Fibroblast of pulmonary artery (primary cell): ENCODE data around the gene ESPN.
A peak's percentile ranks its signal among the peaks of the same experiment; 100 is the strongest.
"Not testable (repeated sequence)": the region's sequence is repeated elsewhere in the genome, so short reads cannot be mapped to it uniquely, and the experiment has no call there.

Experiments used
- DNase-seq: peaks from one replicate; pipeline ENCODE4 v3.0.0-alpha.2; 2010; ENCODE audit warnings: low read depth
- H3K4me3 ChIP-seq: replicated peaks from 2 replicates; pipeline ENCODE4 v1.5.1; 2011; ENCODE audit warnings: low read depth, mild to moderate bottlenecking, control low read depth, low read length, moderate library complexity
- CTCF ChIP-seq: IDR thresholded peaks from 2 replicates; pipeline ENCODE4 v1.5.1; 2011; ENCODE audit warnings: mild to moderate bottlenecking, control low read depth, low read length, inconsistent platforms; ENCODE audit errors: missing control alignments

Gene ESPN

DNA sequence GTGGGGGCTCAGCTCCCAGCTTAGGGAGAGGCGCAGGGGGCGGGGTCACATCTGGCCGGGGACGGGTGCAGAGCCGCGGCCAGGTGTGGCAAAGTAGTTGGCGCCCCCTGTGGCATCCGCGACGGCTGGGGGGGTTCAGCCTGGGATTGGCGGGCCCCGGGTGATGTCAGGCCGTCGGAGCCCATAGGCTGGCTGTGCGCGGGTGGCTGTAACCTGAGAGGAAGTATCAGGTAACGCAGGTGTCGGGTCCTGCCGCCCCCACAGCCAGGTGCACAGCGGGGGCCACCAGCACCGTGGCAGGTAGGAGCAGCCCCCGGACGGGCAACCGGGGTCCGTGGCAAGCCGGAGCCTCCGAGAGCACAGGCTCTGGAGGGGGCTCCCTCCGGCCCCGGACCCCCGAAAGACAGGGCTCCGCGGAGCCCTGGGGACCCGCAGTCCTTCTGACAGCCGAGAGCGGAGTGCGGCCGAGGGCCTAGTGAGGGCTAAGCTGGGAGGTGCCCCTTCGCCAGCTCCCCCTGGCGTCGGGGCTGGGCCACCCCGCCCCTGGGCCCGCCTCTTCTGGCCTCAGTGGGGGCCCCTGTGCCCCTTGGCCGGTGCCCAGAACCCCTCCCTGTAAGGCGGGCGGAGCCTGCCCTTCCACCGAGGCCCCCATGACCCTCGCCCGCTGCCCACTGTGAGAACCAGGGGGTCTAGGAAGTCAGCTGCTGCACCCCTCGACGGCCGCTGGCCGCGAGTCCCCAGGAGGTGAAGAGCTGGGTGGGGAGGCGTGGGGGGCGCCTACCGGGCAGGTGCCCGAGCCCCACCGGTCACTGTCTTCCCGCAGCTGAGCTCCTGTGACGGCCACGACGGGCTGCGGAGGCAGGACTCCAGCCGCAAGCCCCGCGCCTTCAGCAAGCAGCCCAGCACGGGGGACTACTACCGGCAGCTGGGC lies 23.5 kb downstream of the ESPN start:
- no peak overlapping the region for H3K4me3 ChIP-seq
- DNase-seq: no peak
- no peak for TF ChIP-seq CTCF

DNA sequence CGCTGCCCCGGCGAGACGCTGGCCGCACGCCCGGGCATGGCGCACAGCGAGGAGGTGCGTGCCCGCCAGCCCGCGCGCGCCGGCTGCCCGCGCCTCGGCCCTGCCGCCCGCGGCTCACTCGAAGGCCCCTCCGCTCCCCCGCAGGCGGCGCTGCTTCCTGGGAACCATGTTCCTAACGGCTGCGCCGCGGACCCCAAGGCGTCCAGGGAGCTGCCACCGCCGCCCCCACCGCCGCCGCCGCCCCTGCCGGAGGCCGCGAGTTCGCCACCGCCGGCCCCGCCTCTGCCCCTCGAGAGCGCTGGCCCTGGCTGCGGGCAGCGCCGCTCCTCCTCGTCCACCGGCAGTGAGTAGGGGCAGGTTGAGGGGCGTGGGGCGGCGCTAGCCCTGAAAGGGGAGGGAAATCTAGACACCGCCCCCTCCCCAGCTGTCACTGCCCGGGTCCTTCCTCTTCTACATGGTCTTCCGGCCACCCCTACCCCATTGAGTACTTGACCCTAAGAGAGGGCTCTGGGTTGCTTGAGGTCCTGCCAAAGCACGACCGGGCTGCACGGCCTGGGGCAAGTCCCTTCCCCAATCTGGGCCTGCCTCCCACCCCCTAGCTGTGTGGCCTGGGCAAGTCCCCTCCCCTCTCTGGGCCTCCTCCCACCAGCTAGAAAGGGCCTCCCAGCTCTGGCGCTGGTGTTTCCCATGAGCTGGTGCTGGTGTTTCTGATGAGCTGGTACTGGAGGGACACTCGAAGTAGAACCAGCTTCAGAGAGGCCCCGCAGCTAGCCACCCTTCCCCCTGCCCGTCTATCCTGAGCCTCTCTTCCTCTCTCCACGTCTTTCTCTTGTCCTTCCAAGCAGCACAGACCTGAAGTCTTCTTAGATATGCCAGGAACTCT lies 24.4 kb downstream of the ESPN start:
- no peak overlapping the region for H3K4me3 ChIP-seq
- no peak for TF ChIP-seq CTCF
- DNase-seq: no peak

DNA sequence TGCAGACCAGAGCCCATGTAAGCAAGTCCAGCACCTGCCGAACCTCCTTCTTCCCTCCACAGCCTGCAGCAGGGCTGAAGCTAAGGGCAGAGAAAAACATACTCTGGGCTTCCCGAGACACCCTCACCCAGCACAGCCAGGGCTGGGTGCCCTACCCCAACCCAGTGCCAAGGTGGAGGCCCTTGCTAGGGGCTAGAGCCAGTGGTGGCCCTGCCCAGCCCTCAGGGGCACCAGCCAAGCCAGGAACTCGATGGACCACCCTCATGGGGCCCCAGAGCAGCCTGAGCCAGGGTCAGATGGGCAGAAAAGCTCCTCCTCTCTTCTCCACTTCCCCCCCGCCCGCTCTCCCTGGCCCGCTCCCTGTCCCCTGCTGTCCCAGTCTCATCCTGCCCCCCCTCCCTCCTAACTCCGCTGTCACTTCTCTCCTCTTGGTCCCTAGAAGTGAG lies 25.5 kb downstream of the ESPN start:
- TF ChIP-seq CTCF: no peak
- DNase-seq: no peak
- no peak overlapping the region for H3K4me3 ChIP-seq

- DNase-seq: not testable (repeated sequence)
Observed at GRCh38 chr1:6450486-6450885, 25.9 kb downstream of the ESPN start.

GRCh38 chr1:6450943-6451373 lies 26.4 kb downstream of the ESPN start:
- H3K4me3 ChIP-seq: no peak overlapping the region
- no peak for DNase-seq
- TF ChIP-seq CTCF: no peak

More at GRCh38 chr1:6450486-6450885, 25.9 kb downstream of the ESPN start:
- H3K4me3 ChIP-seq: not testable (repeated sequence)

DNA sequence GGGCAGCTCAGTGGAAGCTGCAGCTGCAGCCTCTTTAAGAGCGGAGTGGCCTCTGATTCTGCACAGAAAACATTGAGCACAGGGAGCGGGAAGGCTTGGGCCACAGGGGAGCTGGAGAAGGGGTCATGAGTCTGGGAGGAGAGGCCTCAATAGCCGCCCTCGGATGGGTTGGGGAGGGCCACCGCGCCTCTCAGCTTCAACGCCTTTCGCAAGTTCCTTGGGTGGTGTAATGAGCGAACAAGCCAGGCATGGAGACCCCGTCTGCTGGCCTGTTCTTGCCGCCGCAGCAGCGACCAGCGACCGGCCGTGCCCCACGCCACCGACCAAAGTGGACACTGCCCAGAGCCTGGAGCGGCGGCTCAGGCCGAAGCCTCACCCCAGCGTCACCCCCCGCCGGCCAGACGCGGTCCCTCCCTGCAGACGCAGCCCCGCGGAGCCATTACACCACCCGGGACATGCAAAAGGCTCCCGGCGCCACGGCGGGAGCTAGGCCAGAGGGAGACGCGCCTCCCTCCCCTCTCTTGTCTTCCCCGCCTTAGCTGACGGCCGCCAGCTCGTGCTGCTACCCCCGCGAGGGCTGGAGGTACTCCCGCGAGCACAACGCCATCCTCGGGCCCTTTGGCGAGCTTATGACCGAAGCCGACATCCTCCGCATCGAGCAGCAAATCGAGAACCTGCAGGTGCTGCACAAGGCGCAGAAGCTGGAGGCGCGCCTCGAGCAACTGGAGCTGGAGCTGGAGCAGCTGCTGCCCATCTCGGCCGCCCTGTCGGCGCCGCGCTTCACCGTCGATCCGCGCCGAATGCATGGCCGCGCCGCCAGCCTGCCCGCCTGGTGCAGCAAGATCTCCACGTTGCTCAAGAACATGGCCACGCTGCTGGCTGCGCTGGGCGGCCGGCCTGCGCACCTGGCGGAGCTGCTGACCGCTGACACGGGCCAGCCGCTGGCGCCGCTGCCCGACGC lies 29.6 kb downstream of the ESPN start:
- H3K4me3 ChIP-seq: not testable (repeated sequence)
- DNase-seq: peak; percentile 23

DNA sequence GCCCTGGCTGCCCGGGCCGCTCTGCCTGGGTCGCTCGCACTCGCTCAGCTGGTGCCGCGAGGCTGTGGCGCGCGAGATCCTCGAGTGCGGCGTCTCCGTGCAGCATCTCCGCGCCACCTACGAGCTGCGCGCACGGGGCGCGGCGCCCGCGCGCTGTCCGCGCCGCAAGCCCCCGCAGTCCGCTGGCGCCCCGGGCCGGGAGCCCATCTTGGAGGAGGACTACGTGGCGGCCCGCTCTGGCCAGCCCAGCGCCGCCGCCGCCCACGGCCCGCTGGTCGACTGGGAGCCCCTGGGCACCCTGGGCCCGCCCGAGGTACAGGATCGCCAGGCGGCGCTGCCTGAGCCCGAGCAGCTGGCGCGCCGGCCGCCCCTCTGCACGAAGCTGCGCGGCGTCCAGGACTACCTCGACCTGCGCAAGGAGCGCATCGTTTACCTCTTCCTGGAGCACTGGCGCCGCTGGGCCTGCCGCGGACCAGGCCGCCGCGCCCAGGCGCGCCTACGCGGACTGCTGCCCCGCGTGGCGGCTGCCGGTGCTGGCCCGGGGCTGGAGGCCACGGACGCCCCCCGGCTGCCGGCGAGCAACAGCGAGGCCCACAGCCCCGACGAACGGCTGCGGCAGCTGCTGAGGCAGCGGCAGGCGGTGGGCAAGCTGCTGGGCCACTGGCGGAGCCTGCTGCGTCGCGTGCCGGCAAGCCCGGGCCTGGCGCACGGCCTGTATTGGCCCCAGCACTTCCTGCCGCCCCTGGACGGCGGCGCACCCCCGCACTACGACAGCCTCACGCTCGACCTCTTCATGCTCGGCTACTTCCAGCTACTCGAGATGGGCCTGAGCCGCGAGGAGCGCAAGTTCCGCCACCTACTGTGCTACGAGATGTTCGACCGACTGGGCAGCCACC lies 30.5 kb downstream of the ESPN start:
- no peak overlapping the region for H3K4me3 ChIP-seq
- no peak for TF ChIP-seq CTCF
- peak; percentile 25 for DNase-seq

- H3K4me3 ChIP-seq, DNase-seq: not testable (repeated sequence)
Observed at GRCh38 chr1:6455752-6456520, 31.4 kb downstream of the ESPN start.
